GM12873 (cell line): ENCODE results near the gene SRGAP3.

ENCODE experiments used
- TF ChIP-seq, protein P1 (sequence below): IDR thresholded peaks from 2 replicates; pipeline ENCODE4 v1.5.1; 2012; ENCODE audit warnings: low read depth, mild to moderate bottlenecking, moderate library complexity, low read length, control low read depth; ENCODE audit not compliant: insufficient read depth; ENCODE audit errors: missing control alignments

SRGAP3 gene

GRCh38 chr3:8970971-8971589 lies 278.4 kb downstream of the SRGAP3 start:
- TF ChIP-seq, protein P1, sequence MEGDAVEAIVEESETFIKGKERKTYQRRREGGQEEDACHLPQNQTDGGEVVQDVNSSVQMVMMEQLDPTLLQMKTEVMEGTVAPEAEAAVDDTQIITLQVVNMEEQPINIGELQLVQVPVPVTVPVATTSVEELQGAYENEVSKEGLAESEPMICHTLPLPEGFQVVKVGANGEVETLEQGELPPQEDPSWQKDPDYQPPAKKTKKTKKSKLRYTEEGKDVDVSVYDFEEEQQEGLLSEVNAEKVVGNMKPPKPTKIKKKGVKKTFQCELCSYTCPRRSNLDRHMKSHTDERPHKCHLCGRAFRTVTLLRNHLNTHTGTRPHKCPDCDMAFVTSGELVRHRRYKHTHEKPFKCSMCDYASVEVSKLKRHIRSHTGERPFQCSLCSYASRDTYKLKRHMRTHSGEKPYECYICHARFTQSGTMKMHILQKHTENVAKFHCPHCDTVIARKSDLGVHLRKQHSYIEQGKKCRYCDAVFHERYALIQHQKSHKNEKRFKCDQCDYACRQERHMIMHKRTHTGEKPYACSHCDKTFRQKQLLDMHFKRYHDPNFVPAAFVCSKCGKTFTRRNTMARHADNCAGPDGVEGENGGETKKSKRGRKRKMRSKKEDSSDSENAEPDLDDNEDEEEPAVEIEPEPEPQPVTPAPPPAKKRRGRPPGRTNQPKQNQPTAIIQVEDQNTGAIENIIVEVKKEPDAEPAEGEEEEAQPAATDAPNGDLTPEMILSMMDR, result peak; percentile 86

DNA sequence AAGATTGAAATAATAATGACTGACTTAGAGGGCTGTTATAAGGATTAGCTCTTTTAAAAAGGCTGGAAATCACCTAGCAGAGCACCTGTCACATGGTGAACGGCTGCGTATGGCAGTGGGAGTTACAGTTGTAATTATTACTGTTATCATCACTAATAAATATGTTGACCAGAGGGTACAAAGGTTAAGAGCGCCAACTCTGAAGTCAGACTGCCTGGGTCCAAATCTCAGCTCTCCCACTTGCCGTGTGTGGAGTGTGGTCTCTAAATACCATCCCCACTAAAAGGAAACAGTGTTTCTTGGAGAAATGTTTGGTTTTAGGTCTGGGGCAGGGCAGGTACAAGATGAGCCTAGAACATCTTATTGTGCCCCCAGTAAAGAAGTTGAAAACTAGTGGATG lies 280.2 kb downstream of the SRGAP3 start:
- TF ChIP-seq, protein P1, result no peak

- TF ChIP-seq, protein P1, result no peak
Observed at GRCh38 chr3:8968375-8968882, 281.0 kb downstream of the SRGAP3 start.

DNA sequence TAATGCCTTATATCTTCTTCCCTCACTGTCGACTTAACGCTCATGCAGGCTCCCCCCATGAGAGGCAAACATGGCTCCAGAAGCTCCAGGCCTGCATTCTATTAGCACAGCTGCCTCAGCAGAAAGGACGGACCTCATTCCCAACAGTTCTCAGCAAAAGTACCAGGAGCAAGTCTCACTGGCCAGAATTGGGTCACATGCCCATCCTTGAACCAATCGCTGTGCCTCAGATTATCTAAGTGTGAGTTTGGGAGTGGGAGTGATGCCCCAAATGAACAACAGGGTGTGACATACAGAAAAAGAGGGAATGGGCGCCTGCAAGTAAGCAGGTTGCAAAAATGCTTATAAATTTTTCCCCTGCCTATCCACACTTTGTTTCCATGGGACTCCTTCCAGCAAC lies 281.9 kb downstream of the SRGAP3 start:
- TF ChIP-seq, protein P1, result no peak

GRCh38 chr3:8966820-8967348 lies 282.6 kb downstream of the SRGAP3 start:
- TF ChIP-seq, protein P1, result no peak

- TF ChIP-seq, protein P1, result no peak
Observed at GRCh38 chr3:8966150-8966819, 283.2 kb downstream of the SRGAP3 start.

DNA sequence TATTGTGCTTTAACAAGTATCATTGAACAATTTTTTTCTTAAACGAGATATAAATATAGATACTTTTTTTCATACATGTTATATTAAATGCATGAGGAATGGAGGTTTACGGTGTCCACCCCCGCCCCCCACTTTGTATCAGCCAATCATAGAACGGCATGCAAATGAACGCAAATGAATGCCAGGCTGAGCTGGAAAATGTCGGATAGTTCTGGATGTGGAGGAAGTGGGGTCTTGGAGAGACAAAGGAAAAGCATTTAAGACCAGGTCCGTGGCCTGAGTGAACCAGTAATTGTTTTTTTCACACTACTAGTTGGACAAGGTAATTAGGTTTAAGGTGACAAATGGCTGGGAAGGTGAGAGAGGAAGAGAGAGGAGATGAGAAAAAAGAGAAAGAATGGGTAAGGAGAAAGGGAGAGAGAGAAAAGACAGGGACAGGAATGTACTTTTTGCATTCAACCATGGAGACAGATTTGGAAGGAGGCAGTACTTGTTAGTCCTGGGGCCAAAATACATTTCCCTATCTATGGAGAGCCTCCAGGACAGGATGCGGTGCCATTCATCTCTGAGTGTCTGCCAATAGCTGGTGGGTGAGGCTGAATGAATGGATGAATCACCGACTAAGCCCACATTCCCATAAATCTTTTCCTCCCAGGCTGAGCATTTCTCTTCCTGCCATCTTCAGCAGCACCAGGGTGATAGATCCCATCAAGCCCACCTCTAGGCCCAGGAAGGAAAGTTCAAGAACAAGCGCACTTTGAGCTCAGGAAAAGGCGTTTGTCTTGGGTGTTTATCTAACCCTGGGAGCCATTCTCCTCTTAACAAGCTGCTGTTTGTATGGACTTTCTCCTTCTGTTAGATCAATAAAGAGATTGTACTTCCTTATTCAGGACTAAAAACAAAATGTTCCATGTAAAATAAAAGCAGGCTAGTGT lies 284.7 kb downstream of the SRGAP3 start:
- TF ChIP-seq, protein P1, result no peak
